ENCODE measurements around the gene NLGN1.

- no peak for TF ChIP-seq POLR2A (conservative IDR thresholded peaks at IDR 0.05)
- TF ChIP-seq EHMT2 (IDR thresholded peaks at IDR 0.05) = no peak
- TF ChIP-seq USF2 (CRISPR knock-in tag; IDR thresholded peaks at IDR 0.05) = no peak
- no peak for TF ChIP-seq ETV6 (IDR thresholded peaks at IDR 0.05; ENCODE audit: borderline replicate concordance in 1 of 2, low read depth in 2 of 2, low read length in 1 of 2)
- no peak for TF ChIP-seq ETV6 (CRISPR knock-in tag; IDR thresholded peaks at IDR 0.05; ENCODE audit: borderline replicate concordance)
- TF ChIP-seq THAP7 (CRISPR knock-in tag; IDR thresholded peaks at IDR 0.05) = no peak
- no peak for TF ChIP-seq CREB5 (CRISPR knock-in tag; IDR thresholded peaks at IDR 0.05)
- no peak for TF ChIP-seq ETV5 (CRISPR knock-in tag; IDR thresholded peaks at IDR 0.05; ENCODE audit: low read depth)
- no peak for TF ChIP-seq ZNF143 (CRISPR knock-in tag; IDR thresholded peaks at IDR 0.05)
These were observed 729.6 kb downstream of the NLGN1 start for GRCh38 chr3:174126990-174127758.
